Keratinocyte (primary cell): ENCODE results near the gene CLBA1. TPM values are rescaled to one million over a fixed set of nuclear protein-coding genes. Genes with fewer than 3 reads are reported as not detected.

ENCODE experiments used
- DNase-seq: peaks from one replicate; pipeline ENCODE4 v3.0.0-alpha.2; 2011; ENCODE audit warnings: low read depth, missing footprints, low spot score
- FAIRE-seq: peaks from 2 replicates; lab custom pipeline; 2011; peaks lifted over from hg19 to GRCh38; lab: Jason Lieb, UNC
- H2AFZ ChIP-seq: 2 replicates; pipeline ENCODE4 v1.6.0; 2012; ENCODE audit warnings: low read length, control low read depth, inconsistent platforms; ENCODE audit not compliant: control insufficient read depth
- H3K27ac ChIP-seq: 2 replicates; pipeline ENCODE4 v1.5.1; 2011; ENCODE audit warnings: low read length; ENCODE audit not compliant: control insufficient read depth, insufficient read depth
- H3K27me3 ChIP-seq: 3 replicates; pipeline ENCODE4 v1.6.0; 2011; ENCODE audit warnings: low read length; ENCODE audit not compliant: control insufficient read depth, insufficient read depth; ENCODE audit errors: extremely low read depth
- H3K36me3 ChIP-seq, 2 experiments: 2 replicates in 1 of 2; 3 replicates in 1 of 2; pipeline ENCODE4 v1.5.1; 2011; ENCODE audit warnings: low read length in 2 of 2, mild to moderate bottlenecking in 1 of 2; ENCODE audit not compliant: control insufficient read depth in 2 of 2, insufficient read depth in 2 of 2; ENCODE audit errors: extremely low read depth in 1 of 2
- H3K4me1 ChIP-seq: 3 replicates; pipeline ENCODE4 v1.5.1; 2011; ENCODE audit warnings: low read length; ENCODE audit not compliant: control insufficient read depth, insufficient read depth; ENCODE audit errors: extremely low read depth
- H3K4me2 ChIP-seq: 3 replicates; pipeline ENCODE4 v1.6.0; 2011; ENCODE audit warnings: low read depth, low read length; ENCODE audit not compliant: control insufficient read depth, insufficient read depth; ENCODE audit errors: extremely low read depth
- H3K4me3 ChIP-seq, 3 experiments: fragments of 200-600 bp in 1 of 3; sonication (generic) in 1 of 3; 2 replicates in 2 of 3; 3 replicates in 1 of 3; pipeline ENCODE4 v1.5.1; 2011 to 2016; ENCODE audit warnings: low read length in 3 of 3, mild to moderate bottlenecking in 3 of 3, control low read depth in 2 of 3, inconsistent platforms in 1 of 3, low read depth in 1 of 3, mixed read lengths in 1 of 3, mixed run types in 1 of 3, moderate library complexity in 1 of 3; ENCODE audit not compliant: control insufficient read depth in 2 of 3, insufficient read depth in 2 of 3; ENCODE audit errors: extremely low read depth in 1 of 3
- H3K79me2 ChIP-seq: 2 replicates; pipeline ENCODE4 v1.6.0; 2012; ENCODE audit warnings: low read length; ENCODE audit not compliant: control insufficient read depth, insufficient read depth
- H3K9ac ChIP-seq: 3 replicates; pipeline ENCODE4 v1.6.0; 2011; ENCODE audit warnings: low read length; ENCODE audit not compliant: control insufficient read depth, insufficient read depth; ENCODE audit errors: extremely low read depth
- H3K9me1 ChIP-seq: 3 replicates; pipeline ENCODE4 v1.6.0; 2011; ENCODE audit warnings: low read length; ENCODE audit not compliant: control insufficient read depth, insufficient read depth; ENCODE audit errors: extremely low read depth
- H3K9me3 ChIP-seq: 2 replicates; pipeline ENCODE4 v1.5.1; 2012; ENCODE audit warnings: low read depth, low read length; ENCODE audit not compliant: control insufficient read depth
- H4K20me1 ChIP-seq: 3 replicates; pipeline ENCODE4 v1.6.0; 2011; ENCODE audit warnings: low read length; ENCODE audit not compliant: control insufficient read depth, insufficient read depth; ENCODE audit errors: extremely low read depth
- CTCF ChIP-seq, 3 experiments: IDR thresholded peaks in 1 of 3; conservative IDR thresholded peaks in 1 of 3; optimal IDR thresholded peaks in 1 of 3; 2 replicates in 2 of 3; 3 replicates in 1 of 3; pipeline versions ENCODE3 to v1.5.1; 2011; ENCODE audit warnings: low read length in 3 of 3, mild to moderate bottlenecking in 3 of 3, moderate library complexity in 2 of 3, control low read depth in 1 of 3, inconsistent platforms in 1 of 3; ENCODE audit not compliant: insufficient read depth in 2 of 3; ENCODE audit errors: extremely low read depth in 1 of 3
- EZH2 ChIP-seq: IDR thresholded peaks from one replicate; pipeline ENCODE4 v1.6.1; 2012; ENCODE audit warnings: inconsistent platforms, mild to moderate bottlenecking, low read length, moderate library complexity
- dilution Hi-C: fragments of 300-500 bp; cut with MboI; formaldehyde crosslinking; loops from one replicate; pipeline ENCODE4 v1.7.0; 2020; ENCODE audit warnings: low sequenced_read_pairs; ENCODE audit not compliant: extremely low pct_ligation_motif_present
- polyA plus RNA-seq, 5 experiments: library from polyadenylated mRNA; depleted of rRNA in 3 of 5; stranded (reverse) in 3 of 5; stranded (forward) in 1 of 5; unstranded in 1 of 5; fragments of >200 nt; gene quantifications; 1 replicate in 1 of 5; 2 replicates in 3 of 5; 3 replicates in 1 of 5; pipeline versions ENCODE4 v1.2.1 to v1.2.3, GENCODE V29; 2011 to 2012; ENCODE audit warnings: missing spikeins in 2 of 5, low read depth in 1 of 5, low replicate concordance in 1 of 5

Gene CLBA1
- polyA plus RNA-seq, 1 donor (not counting 4 experiments of a cell fraction or from before 2014, with no cell fraction given), result 8.6 TPM

GRCh38 chr14:104957146-104958113 is 28.2 kb upstream of the CLBA1 start:
- Histone ChIP-seq H2AFZ (no peak overlapping the region), H3K9me1 (no peaks in the 10 kb centered on the region), H3K4me2 (no peak overlapping the region), H3K9me3 (no peaks in the 10 kb centered on the region), H3K9ac (no peak overlapping the region), H3K4me1 (no peaks in the 10 kb centered on the region), H3K27me3 (no peaks in the 10 kb centered on the region), H3K4me3 (no peak overlapping the region), H3K79me2 (peaks cover 48% of the 10 kb centered on the region), H3K27ac (no peak overlapping the region), H4K20me1 (peaks cover 30% of the 10 kb centered on the region), H3K36me3 (peaks cover 50 to 52% of the 10 kb centered on the region in 2 experiments)
- no peak for DNase-seq
- dilution Hi-C loops, result no loop called here
- FAIRE-seq, result no peak
- TF ChIP-seq EZH2 (no peak), CTCF (optimal IDR thresholded peaks at IDR 0.05 in 1 of 3, IDR thresholded peaks at IDR 0.05 in 1 of 3, conservative IDR thresholded peaks at IDR 0.05 in 1 of 3; ENCODE audit: extremely low read depth in 1 of 3, insufficient read depth in 2 of 3, low read length in 3 of 3) (no peak)

- Histone ChIP-seq H3K9me1 (peaks cover 4% of the 10 kb centered on the region), H3K4me2 (no peak overlapping the region), H3K4me1 (peaks cover 37% of the 10 kb centered on the region), H3K36me3 (peaks cover 14 to 18% of the 10 kb centered on the region in 2 experiments), H3K79me2 (peaks cover 88% of the 10 kb centered on the region), H3K27me3 (no peaks in the 10 kb centered on the region), H3K4me3 (no peak overlapping the region), H3K27ac (no peak overlapping the region), H2AFZ (no peak overlapping the region), H3K9me3 (no peaks in the 10 kb centered on the region), H3K9ac (no peak overlapping the region), H4K20me1 (peaks cover 22% of the 10 kb centered on the region)
- DNase-seq (no peak), FAIRE-seq (no peak)
- no peak for TF ChIP-seq EZH2
- TF ChIP-seq CTCF (optimal IDR thresholded peaks at IDR 0.05 in 1 of 3, IDR thresholded peaks at IDR 0.05 in 1 of 3, conservative IDR thresholded peaks at IDR 0.05 in 1 of 3; ENCODE audit: extremely low read depth in 1 of 3, insufficient read depth in 2 of 3, low read length in 3 of 3), result no peak
- dilution Hi-C loops, result no loop called here
Measured at GRCh38 chr14:104964546-104964945, 21.0 kb upstream of the CLBA1 start.
